K562 (cell line): ENCODE measurements around the gene TMEM217.

Source experiments
- GTF2F1 ChIP-seq: IDR thresholded peaks from 2 replicates; pipeline ENCODE4 v1.6.1; 2011; ENCODE audit warnings: low read depth, low read length, improper control_type of control experiment
- HMG20B ChIP-seq: fragments of 250-450 bp; sonication (Bioruptor Pico); IDR thresholded peaks from 2 replicates; pipeline ENCODE4 v1.5.0; 2021; ENCODE audit warnings: mild to moderate bottlenecking
- NONO ChIP-seq, 2 experiments: fragments of 200-400 bp in 1 of 2; fragments of 450-650 bp in 1 of 2; formaldehyde crosslinking in 1 of 2; IDR thresholded peaks; 2 replicates each; pipeline ENCODE4 v1.6.1; 2017; ENCODE audit warnings: low read depth in 2 of 2, mild to moderate bottlenecking in 2 of 2, moderate library complexity in 2 of 2, low read length in 1 of 2
- SMARCC2 ChIP-seq: fragments of 450-650 bp; IDR thresholded peaks from 2 replicates; pipeline ENCODE4 v1.6.1; 2017; ENCODE audit warnings: antibody characterized with exemption, moderate library complexity, mild to moderate bottlenecking, low read depth
- SMC3 ChIP-seq: conservative IDR thresholded peaks from 2 replicates; pipeline ENCODE4 v1.6.1; 2011; ENCODE audit warnings: low read depth, low read length, improper control_type of control experiment; ENCODE audit not compliant: insufficient read depth
- YY1 ChIP-seq, 3 experiments: IDR thresholded peaks; 2 replicates each; pipeline ENCODE4 v1.6.1; 2011; ENCODE audit warnings: low read length in 2 of 3, mild to moderate bottlenecking in 2 of 3, moderate library complexity in 2 of 3, borderline replicate concordance in 1 of 3, control low read depth in 1 of 3, low read depth in 1 of 3; ENCODE audit not compliant: insufficient read depth in 3 of 3, insufficient replicate concordance in 2 of 3, control insufficient read depth in 1 of 3, insufficient read length in 1 of 3; ENCODE audit errors: extremely low read depth in 1 of 3
- ZBTB33 ChIP-seq: sonication (generic); formaldehyde crosslinking; IDR thresholded peaks from 2 replicates; pipeline ENCODE4 v1.8.1; 2023; ENCODE audit warnings: mild to moderate bottlenecking, missing genetic modification reagents
- ZNF347 ChIP-seq: fragments of 450-650 bp; formaldehyde crosslinking; IDR thresholded peaks from 2 replicates; pipeline ENCODE4 v1.4.0; 2020; ENCODE audit warnings: low read depth, mild to moderate bottlenecking, moderate library complexity
- ZNF668 ChIP-seq: fragments of 250-450 bp; sonication (Bioruptor Pico); IDR thresholded peaks from 2 replicates; pipeline ENCODE4 v1.8.0; 2022; ENCODE audit warnings: mild to moderate bottlenecking, inconsistent platforms

GRCh38 chr6:37192666-37193065 lies 65.3 kb downstream of the TMEM217 start:
- no peak for TF ChIP-seq NONO (IDR thresholded peaks at IDR 0.05; ENCODE audit: low read depth in 2 of 2, low read length in 1 of 2)
- TF ChIP-seq SMARCC2: no peak
- TF ChIP-seq GTF2F1: no peak
- TF ChIP-seq ZNF668 (CRISPR knock-in tag): no peak
- no peak for TF ChIP-seq HMG20B (CRISPR knock-in tag)
- TF ChIP-seq ZNF347: no peak
- no peak for TF ChIP-seq YY1 (IDR thresholded peaks at IDR 0.05; ENCODE audit: borderline replicate concordance in 1 of 3, control insufficient read depth in 1 of 3, extremely low read depth in 1 of 3, insufficient read depth in 3 of 3, insufficient read length in 1 of 3, insufficient replicate concordance in 2 of 3, low read depth in 1 of 3, low read length in 2 of 3)
- TF ChIP-seq SMC3: no peak
- no peak for TF ChIP-seq ZBTB33
